GM21786 (cell line): ENCODE data around the gene ENO2.

Source experiments
- ATAC-seq: cut with Tn5 transposase; IDR thresholded peaks from one replicate; pipeline ENCODE4 v1.9.1; 2021; ENCODE audit not compliant: unreplicated experiment

The ENO2 gene

DNA sequence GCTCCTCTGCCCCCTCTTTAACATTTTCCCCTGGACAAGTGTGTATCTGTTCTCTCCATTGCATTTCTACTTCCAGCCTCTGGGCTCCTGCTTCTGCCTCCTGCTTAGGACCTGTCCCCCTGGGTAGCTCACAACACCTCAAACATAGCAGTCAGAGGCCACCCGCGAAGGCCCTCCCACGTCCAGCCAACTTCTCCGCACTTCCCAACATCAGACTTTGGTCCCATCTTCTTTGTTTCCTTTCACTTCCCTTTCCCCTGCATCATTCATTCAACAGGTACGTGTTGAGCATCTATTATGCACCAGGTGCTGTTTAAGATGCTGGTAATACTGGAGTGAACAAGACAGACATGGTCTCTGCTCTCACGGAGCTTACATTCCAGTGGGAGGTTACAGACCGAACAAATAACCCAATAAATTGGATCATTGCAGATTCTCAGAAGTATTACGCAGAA is 32.6 kb downstream of the ENO2 start:
- no peak for ATAC-seq

DNA sequence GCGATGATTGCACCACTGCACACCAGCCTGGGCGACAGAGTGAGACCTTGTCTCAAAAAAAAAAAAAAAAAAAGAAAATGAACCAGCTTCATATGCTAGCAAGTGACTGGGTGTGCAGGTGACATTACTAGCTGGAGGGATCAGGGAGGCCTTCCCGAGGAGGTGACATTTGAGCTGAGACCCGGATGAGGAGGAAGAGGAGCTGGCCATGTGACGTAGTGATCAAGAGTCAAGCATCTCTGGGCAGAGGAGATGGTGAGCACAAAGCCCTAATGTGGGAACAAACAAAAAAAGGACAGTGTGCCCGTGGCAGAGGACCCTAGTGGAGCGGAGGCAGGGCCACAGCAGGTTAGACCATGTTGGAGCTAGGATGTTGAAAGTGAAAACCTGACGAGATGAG is 33.2 kb downstream of the ENO2 start:
- no peak for ATAC-seq

DNA sequence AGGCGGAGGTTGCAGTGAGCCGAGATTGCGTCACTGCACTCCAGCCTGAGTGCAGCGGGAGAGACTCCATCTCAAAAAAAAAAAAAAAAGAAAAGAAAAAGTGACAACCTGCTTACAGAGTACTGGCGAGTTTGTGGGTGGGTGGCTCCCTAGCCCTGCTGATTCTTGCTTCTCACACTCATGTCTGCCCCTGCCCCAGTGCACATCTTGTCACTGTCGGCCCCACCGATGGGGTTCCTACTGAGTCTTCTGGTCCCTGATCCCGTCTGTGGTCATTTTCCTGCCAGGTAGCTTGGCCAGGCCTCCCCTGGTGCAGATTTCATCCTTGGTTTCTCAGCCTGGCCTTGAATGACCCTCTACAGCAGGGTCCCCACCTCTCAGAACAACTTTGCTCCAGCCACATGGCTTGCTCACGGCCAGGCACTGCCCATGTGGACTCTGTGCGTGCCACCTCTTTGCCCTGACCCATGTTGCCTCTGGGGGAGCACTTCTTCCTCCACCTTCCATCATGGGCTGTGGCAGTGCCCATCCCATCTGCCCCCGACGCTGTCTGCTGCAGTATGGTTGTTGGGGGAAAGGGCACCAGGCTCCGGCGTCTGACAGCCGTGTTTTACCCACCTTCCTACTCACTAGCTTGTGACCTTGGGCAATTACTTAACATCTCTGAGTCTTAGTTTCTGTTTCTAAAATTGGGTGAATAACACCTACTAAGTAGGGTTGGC is 34.7 kb downstream of the ENO2 start:
- no peak for ATAC-seq

DNA sequence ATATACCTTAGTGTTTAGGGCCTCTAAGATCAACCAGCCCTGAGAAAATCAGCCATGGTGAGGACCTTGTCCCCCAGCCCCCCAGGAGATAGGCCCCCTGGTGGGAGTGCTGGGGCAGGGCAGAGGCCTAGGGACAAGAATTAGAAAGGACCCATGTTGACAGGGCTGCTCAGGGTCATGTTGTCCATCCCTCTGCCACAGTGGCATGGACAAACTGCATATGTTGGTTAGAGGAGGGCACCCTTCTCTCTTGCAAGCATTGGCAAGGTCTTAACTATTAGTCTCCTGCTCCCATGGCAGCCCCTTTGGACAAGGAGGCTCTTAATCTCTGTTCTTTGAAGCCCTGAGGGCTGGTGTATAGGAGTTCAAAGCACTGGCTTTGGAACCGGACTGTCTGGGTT is 36.0 kb downstream of the ENO2 start:
- ATAC-seq = no peak

DNA sequence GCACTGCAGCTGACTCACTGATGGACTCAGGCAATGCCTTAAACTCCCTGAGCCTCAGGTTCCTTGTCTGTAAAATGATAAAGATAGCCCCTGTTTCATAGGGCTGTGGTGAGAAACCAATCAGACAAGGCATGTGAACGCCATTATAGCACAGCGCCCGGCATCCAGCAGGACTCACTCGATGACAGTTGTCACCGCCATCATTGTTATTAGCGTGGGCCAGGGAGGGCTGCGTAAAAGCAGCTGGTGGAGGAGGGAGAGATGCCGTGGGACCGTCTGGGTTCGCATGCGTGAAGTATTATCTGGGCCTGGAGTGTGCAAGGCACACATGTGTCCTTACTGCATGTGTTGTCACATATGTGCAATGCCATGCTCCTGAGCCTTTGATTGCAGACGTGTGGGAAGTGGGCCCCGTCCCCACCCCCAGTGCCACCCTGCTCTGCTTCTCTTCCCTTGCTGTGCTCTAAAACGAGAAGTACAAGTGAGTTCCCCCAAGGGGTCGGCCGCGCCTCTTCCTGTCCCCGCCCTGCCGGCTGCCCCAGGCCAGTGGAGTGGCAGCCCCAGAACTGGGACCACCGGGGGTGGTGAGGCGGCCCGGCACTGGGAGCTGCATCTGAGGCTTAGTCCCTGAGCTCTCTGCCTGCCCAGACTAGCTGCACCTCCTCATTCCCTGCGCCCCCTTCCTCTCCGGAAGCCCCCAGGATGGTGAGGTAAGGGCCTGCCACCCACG is 36.6 kb downstream of the ENO2 start, which contains the start of gene PTPN6:
PTPN6 (plus strand) TSS at position 546 of the 730 bp plus-strand sequence; CDS start at position 703, 157 bp downstream.
- peak; percentile 18 for ATAC-seq

DNA sequence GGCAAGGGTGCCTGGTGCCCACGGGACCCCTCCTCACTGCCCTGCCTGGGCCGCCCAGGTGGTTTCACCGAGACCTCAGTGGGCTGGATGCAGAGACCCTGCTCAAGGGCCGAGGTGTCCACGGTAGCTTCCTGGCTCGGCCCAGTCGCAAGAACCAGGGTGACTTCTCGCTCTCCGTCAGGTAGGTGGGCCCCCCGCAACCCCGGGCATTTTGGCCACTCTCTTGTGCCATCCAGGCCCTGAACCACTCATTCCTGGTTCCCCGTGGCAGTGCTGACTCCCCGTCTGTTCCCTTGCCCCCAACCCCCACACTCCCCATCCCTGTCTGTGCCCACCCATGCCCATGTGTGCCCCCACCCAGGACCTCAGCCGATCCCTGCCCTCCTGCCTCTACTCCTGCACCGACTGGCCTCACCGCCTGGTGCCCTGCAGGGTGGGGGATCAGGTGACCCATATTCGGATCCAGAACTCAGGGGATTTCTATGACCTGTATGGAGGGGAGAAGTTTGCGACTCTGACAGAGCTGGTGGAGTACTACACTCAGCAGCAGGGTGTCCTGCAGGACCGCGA is 37.3 kb downstream of the ENO2 start:
- no peak for ATAC-seq

DNA sequence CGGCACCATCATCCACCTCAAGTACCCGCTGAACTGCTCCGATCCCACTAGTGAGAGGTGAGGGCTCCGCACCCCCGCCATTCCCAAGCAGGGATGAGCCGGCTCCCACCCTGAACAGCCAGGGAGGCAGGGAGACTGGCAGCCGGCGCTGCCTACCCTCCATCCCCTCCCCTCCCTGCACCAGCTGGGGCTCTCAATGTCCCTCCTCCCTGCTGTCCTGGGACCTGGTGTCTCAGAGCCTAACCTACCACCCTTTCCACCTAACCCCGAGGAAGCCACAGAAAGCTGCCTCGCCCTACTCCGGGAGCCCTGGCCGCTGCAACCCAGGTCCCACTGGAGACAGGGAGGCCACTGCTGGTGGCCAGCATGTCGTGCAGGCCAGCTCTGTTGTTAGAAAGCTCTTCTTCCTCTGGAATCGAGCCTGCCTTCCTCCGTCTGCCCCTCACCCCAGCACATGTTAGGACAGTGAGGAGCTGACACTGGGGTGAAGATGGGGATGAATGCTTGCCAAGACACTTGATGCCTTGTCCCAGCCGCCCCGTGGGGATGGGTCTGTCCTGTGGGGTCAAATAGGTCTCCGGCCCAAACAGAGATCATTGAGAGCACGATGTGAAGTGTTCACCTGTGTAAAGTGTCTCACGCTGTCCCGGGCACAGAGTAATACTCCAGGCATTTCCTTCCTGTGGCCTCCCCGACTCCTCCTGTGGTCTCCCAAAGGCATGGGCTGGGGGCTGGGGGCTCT is 37.9 kb downstream of the ENO2 start:
- ATAC-seq = no peak

DNA sequence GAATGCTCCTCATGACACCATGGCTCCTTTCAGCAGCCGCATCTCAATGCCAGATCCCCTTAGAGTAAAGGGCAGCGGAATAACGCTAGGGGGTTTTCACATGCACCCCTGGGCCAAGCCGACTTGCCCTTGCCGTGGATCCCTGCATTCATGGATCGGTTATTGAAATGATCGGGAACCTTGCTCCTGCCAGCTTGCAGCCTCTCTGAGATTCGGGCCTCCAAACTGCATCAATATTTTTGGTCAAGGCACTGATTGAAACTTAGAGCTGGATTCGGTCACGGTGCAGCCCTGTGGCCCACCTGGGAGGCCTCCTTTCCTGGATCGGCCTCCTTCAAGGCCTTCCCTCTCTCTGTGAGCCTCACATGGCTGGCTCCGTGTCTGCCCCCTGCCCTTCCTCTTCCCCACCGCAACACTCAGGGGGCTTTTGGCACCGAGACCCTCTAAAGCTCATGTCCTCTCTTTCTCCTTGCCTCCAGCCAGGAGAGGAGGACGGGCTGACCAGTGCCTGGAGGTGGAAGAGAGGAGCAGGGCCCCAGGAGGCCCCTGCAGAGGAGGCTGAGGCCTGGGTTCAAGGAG is 38.6 kb downstream of the ENO2 start:
- ATAC-seq = no peak

DNA sequence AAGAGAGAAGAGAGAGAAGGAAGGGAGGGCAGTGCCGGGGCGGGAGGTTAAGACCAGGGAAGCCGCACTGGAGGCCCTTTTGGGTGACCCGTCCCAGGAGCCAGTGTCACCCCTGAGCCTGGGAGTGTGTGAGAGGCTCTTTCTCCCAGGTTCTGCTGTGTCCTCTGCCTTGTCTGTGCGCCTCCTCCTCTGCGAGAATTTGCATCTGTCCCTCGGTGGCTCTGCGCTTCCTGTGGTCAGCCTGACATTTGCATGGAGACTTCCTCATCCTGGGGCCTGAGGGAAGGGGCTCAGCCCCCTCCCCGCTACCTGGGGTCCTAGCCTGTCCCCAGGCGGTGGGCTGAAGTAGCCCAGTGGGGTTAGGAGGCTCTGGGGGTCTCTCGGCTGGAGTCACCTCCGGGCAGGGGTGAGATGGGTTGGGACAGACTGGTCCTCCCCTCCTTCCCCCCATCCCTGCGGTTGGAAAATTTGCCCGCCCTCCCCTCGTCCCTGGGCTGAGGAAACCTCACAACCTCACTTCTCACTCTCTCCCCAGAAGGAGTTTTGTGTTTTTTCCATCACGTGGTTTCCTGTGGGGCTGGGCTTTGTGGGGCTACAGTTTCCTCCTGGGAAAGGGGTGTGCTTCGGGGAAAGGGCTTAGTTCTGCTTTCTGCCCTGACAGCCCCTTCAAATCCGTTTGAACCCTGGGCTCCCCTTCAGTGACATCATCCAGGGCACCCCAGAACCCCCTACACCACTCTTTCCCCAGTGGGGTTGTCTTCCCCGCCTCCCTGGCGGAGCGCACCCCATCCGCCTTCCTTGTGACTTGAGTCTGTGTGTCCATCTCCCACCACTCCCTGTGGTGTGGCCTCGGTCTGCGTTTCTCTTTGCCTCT is 39.3 kb downstream of the ENO2 start:
- ATAC-seq = peak; percentile 43

DNA sequence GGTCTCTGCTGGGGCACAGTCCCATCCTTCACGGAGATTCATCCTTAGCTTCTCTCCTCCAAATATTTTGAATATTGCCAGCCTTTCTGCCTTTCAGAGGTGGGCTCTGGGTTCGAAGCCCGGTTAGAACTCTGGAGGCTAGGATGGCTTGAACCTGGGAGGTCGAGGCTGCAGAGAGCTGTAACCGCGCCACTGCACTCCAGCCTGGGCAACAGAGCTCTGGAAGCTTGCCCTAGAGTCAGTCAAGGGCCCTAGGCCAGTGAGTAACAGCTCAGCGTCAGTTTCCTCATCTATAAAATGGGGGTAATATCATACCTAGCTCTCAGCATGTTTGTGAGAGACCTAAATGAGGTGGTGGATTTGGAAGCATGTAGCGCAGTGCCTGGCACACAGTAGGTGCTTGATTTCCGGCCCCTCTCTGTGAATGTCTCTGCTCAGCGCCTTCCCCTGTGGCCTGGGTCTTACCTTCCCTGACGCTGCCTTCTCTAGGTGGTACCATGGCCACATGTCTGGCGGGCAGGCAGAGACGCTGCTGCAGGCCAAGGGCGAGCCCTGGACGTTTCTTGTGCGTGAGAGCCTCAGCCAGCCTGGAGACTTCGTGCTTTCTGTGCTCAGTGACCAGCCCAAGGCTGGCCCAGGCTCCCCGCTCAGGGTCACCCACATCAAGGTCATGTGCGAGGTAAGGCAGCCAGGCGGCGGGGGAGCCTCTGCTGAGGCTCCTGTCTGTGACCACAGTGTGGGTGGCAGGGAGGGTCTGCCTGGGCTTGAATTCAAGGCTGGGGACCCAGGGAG is 40.1 kb downstream of the ENO2 start:
- no peak for ATAC-seq

DNA sequence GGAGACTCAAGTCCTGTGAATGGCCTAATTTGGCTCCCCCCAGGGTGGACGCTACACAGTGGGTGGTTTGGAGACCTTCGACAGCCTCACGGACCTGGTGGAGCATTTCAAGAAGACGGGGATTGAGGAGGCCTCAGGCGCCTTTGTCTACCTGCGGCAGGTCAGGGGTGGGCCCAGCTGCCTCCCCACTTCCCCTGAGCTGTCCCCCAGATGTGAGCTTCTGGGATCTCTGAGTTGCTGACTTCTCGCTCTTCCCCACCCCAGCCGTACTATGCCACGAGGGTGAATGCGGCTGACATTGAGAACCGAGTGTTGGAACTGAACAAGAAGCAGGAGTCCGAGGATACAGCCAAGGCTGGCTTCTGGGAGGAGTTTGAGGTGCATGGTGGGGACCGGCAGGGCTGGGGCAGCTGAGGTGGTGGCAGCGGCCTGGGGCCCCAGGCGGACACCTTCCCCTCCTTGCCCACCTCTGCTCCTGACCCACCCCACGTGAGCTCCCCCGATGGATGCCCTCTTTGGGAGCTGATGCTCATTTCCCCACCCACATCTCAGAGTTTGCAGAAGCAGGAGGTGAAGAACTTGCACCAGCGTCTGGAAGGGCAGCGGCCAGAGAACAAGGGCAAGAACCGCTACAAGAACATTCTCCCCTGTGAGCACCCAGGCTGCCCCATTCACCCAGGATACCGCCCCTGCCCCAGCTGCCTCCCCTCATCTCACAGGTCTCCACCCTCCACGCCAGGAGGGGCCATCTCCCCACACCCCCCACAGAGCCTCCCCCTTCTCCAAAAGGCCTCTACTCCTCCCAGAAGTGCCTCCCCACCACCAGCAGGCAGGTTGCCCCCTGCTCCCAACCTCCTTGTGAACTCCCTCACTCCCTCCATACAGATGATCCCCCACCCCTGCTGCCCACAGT is 41.0 kb downstream of the ENO2 start:
- ATAC-seq = no peak

DNA sequence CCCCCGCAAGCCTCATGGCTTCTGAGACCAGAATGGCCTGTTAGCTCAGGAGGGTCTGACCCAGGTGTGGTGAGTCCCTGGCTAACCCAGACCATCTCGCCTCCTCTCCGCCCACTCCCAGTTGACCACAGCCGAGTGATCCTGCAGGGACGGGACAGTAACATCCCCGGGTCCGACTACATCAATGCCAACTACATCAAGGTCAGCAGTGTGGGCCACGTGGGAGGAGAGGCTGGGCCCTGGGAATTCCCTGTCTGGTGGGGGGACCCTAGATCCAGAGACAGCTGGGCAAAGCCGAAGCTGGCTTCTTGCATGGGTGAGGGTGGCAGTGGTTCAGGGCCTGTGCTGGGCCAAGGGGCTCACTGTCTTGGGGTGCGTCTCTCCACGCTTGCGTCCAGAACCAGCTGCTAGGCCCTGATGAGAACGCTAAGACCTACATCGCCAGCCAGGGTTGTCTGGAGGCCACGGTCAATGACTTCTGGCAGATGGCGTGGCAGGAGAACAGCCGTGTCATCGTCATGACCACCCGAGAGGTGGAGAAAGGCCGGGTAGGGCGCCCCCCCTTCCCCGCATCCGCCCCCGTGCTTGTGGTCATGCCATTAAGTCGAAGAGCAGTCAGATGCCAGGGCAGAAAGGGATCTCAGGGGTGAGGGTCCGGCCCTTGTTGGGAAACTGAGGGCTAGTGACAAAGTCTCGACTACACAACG is 41.8 kb downstream of the ENO2 start:
- ATAC-seq = no peak

DNA sequence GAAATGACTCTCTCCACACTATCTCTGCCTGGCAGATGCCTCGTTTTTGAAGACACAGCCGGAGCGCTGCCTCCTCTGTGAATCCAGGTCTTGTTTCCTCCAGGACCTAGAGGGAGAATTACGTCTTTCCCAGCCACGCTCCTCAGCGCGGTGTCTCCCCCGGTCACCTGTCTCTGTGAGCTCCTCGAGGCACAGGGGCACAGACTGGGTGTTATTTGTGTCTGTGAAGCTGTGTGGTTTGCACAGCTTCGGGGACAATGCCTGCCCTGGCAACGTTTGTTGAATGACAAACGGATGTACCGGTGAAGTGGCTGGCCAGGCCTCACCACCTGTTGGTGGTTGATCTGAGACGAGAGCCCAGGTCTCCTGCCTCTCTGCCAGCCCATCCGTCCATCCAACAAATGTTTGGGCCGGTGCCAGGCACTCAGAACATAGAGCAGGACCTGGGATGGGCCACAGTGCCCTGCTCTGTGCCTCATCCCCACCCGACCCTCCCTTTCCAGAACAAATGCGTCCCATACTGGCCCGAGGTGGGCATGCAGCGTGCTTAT is 42.8 kb downstream of the ENO2 start:
- no peak for ATAC-seq

DNA sequence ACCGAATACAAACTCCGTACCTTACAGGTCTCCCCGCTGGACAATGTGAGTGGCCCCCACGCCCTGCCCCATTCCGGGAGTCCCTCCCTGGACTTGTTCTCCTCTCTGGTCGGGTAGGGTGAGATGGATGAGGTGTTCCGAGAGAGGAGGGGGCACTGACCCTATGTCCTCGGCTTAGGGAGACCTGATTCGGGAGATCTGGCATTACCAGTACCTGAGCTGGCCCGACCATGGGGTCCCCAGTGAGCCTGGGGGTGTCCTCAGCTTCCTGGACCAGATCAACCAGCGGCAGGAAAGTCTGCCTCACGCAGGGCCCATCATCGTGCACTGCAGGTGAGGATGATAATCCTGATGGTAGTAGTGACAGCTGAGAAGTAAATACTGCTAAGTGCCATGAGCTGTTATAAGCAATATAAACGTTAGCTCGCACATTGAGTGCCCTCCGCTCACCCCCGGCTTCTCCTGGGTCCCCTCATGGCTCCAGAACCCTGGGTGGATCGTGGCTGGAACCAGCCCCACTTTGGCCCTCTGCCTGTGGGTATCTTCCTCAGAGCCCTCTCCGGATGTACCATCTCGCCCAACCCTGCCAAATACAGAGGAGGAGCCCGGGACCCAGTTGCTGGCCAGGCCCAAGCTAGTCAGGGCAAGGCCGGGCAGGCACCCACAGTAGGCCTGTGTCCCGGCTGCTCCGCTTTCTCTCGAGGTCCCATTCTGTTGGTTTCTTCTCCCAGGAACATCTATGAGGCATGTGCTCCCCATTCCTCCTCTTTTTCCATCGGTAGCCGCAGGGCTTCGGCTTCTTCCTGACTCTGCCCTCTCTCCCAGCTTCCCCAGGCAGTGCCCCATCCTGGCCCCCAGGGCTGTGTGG is 43.6 kb downstream of the ENO2 start:
- ATAC-seq = no peak

DNA sequence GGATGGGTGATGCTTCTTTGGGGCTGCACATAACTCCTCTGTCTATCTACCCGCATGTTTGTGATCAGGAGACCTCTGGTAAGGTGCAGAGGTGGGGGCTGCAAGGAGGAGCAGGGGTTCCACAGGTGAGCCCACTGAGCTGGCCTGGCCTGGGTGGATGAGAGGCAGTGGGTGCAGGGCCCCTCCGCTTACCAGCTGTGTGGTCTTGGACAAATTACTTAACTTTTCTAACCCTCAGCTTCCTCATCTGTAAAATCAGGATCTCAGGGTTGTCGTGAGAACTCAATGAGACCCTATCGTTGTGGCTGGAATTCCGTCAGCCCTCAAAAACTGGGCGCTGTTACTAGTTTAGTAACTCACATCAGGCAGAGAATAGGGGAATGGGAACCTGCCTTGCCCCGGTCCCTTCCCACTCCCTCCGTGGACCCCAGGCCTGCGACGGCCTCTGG is 44.3 kb downstream of the ENO2 start:
- no peak for ATAC-seq

DNA sequence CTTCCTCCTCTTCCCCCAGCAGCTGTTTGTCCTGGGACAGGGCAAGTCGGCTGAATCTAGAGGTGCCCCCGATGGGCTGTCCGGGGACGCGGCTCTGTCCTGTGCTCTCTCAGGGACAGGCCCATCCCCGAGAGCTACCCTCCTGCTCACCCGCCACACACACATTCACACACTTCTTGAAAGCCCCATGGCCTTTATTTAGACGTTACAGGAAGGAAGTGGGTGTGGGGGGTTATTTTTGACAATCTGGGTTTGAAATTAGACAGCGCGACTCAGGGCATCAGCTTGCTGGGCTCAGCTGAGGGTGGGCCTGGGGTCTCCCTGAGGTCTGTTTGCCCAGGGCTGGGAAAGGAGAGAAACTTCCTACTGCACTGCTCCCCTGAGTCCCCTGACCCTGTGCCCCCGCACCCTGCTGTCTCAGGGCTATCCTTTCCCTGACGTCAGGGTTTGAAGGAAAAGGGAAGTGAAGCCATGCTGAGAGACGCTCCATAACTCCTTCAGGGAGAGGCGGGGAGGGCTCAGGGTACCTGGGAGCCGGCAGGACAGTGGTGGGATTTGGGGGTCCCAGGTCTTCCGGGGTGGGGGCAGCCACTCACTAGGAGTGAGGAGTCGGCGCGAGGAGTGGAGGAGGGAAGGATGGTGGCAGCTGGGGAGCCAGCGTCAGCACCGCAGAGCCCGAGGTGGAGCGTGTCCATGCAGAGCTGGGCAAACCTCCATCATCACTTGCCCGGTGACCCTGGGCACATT is 44.9 kb downstream of the ENO2 start:
- ATAC-seq = peak; percentile 61
